Frontal cortex (tissue), 4 donors: ENCODE results near the gene KRTAP5-10. TPM values are rescaled to one million over a fixed set of nuclear protein-coding genes. Genes with fewer than 3 reads are reported as not detected.
"Not testable (repeated sequence)": the region's sequence is repeated elsewhere in the genome, so short reads cannot be mapped to it uniquely, and the experiment has no call there.

Experiments used
- DNase-seq, 2 donors: peaks; one replicate each; pipeline ENCODE4 v3.0.0; 2012; ENCODE audit warnings: low spot score in 2 of 2
- FAIRE-seq: peaks from 2 replicates; lab custom pipeline; 2012; peaks lifted over from hg19 to GRCh38; lab: Jason Lieb, UNC
- total RNA-seq: library from RNA; depleted of rRNA; stranded (reverse); fragments of >200 nt; gene quantifications from one replicate; pipeline ENCODE4 v1.2.3, GENCODE V29; 2014
- donor health status: control.
- donor health status: control.
- donor health status: control.

KRTAP5-10 gene, protein sequence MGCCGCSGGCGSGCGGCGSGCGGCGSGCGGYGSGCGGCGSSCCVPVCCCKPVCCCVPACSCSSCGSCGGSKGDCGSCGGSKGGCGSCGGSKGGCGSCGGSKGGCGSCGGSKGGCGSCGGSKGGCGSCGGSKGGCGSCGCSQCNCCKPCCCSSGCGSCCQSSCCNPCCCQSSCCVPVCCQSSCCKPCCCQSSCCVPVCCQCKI
- total RNA-seq = not detected

DNA sequence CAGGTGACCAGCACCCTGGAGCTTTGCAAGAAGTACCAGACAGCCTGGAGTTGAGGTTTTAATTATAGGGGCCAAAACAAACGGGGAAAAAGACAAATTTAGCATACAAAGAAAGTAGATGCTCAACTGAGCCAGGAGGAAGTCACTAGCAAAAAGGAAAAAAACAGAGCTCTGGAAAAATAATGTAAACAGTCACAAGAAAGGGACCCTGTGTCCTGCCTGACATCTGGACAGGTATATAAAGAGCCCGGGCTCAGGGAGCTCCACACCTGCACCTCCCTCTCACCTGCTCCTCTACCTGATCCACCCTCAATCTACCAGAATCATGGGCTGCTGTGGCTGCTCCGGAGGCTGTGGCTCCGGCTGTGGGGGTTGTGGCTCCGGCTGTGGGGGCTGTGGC is at the start of gene KRTAP5-10:
Gene KRTAP5-10, plus strand, starts transcription at position 301 of the 400 bp plus-strand sequence. Its CDS starts 25 bp downstream, at position 326.
- DNase-seq (no peak), FAIRE-seq (no peak)

DNA sequence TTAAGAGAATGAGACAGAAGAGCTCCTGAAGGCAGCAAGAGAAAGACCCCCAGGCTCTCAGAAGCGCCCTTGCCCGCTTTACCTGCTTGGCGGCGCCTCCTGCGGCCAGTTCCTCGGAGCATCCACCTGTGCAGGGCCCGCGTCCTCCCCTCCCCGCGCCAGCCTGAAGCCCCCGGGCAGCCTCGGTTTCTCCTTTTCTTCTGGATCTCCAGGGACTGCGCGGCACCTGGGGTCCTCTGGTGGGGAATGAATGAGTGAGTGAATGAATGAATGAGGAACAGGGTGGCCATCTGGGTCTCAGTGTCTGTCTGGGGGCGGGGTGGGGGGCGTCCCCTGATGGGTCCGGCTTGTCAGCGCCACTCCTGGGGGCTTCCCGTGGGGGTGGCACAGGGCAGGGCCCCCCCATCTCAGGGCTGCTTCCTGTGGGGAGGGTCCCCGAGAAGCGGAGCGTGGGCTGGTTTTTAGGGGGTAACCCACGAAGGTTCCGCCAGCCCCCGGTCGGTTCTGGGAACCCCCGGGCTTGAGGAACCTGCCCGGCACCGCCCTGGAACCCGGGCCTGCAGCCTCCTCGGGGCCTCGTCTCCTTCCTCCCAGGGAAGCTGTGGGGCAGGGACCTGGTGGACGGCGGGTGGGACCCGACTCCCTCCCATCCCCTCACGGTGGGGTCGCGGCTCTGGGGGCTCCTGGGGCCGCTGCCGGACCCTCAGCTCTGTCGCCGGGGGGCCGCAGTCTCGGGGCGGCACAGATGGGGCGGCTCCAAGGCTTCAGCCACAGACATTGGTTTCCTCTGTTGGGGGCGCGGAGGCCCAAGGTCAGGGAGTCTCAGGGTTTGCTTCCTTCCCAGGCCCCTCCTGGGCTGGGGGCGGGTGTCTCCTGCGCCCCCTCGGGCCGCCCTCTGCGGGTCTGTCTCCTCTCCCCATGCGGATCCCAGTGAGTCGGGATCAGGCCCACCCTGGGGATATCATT is 46.6 kb upstream of the KRTAP5-10 start:
- no peak for FAIRE-seq
- no peak for DNase-seq

DNA sequence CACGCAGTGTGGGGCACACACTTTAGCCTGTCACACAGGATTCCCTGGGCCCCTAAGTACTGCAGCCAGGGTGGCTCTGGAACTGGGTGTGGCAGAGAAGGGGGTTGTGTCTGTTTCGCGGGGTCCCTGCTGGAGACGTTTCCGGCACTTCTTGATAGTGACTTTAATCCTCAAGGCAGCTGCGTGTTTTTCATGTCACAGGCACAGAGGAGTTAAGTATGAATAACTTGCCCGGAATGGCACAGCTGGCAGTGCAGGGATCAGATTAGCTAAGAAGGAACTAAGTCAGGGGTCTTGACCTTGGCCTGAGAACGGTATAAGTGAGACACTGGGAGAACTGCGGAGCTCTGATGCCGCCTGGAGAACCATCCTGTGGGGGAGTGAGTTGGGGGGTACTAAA is 45.8 kb upstream of the KRTAP5-10 start:
- FAIRE-seq (no peak), DNase-seq (no peak)

DNA sequence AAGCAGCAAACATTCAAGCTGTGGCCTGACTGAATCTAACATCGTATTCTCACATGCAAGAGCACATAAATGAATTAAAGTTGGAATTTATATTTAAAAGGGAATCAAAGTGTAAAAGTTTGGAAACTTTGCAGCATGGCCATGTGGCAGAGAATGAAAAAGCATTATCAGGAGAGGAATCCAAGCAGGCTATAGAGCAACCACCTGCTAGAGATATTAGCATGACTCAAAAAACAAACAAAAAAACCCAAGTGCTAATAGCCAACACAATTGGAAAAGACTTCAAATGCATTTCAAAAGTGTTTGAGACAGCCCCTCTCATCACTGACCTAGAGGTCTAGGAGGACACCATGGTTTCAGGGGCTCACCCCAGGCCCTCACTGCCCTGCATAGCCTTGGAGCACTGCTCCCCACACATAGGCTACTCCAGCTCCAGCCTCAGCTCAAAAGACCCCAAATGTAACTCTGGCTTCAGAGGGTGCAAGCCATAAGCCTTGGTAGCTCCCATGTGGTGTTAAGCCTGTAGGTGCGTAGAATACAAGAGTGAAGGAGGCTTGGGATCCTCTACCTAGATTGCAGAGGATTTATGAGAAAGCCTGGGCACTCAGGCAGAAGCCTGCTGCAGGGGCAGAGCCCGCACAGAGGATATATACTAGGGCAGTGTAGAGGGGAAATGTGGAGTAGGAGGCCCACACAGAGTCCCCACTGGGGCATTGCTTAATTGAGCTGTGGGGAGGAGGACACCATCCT is 40.0 kb upstream of the KRTAP5-10 start:
- no peak for FAIRE-seq
- DNase-seq = no peak

DNA sequence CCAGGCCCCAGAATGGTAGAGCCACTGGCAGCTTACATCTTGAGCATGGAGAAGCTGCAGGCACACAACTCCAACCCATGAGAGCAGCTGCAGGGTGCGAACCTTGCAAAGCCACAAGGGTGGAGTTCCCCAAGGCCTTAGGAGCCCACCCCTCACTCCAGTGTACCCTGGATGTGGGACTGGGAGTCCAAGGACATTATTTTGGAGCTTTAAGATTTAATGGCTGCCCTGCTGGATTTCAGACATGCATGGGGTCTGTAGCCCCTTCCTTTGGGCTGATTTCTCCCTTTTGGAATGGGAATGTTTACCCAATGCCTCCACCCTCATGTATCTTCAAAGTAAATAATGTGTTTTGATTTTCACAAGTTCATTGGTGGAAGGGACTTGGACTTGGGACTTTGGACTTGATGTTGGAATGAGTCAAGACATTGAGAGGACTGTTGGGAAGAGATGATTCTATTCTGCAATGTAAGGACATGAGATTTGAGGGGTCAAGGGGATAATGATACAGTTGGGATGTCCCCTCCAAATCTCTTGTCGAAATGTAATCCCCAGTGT is 39.3 kb upstream of the KRTAP5-10 start:
- FAIRE-seq = no peak
- DNase-seq = no peak

DNA sequence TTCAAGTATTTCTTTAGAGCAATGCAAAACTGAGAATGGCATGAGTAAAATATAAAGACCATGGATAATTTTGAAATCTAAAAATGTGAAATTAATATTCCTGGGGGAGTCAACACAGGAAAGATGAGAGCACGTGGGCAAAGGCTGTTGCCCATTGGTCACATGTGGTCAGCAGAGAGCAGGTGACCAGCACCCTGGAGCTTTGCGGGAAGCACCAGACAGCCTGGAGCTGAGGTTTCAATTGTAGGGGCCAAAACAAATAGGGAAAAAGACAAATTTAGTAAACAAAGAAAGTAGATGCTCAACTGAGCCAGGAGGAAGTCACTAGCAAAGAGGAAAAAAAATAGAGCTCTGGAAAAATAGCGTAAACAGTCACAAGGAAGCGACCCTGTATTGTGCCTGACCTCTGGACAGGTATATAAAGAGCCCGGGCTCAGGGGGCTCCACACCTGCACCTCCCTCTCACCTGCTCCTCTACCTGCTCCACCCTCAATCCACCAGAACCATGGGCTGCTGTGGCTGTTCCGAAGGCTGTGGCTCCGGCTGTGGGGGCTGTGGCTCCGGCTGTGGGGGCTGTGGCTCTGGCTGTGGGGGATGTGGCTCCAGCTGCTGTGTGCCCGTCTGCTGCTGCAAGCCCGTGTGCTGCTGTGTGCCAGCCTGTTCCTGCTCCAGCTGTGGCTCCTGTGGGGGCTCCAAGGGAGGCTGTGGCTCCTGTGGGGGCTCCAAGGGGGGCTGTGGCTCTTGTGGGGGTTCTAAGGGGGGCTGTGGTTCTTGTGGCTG is 38.4 kb upstream of the KRTAP5-10 start, which contains the start of gene KRTAP5-7:
Gene KRTAP5-7, plus strand, starts transcription at position 472 of the 780 bp plus-strand sequence. Its CDS starts 34 bp downstream, at position 506.
- DNase-seq, FAIRE-seq: not testable (repeated sequence)

DNA sequence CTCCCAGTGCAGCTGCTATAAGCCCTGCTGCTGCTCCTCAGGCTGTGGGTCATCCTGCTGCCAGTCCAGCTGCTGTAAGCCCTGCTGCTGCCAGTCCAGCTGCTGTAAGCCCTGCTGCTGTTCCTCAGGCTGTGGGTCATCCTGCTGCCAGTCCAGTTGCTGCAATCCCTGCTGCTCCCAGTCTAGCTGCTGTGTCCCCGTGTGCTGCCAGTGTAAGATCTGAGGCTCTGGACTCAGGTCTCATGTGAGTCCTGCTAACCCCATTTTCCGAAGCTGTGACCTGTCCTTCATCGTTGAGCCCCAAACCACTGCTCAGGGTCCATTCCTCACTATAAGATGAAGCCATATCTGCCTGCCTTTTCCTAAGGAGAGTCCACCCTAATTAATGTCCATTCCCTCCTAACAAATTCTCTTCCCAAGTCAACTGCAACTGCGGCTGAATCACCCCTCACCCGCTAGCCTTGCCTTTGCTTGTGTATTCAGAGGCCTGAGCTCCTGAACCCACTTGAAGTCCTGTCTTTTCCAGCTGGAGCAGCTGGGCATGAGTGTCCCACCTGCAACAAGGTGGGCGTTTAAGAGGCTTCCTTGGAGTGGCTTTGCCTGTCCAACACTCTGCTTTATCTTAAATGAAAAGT is 37.7 kb upstream of the KRTAP5-10 start:
- FAIRE-seq (no peak), DNase-seq (no peak)

DNA sequence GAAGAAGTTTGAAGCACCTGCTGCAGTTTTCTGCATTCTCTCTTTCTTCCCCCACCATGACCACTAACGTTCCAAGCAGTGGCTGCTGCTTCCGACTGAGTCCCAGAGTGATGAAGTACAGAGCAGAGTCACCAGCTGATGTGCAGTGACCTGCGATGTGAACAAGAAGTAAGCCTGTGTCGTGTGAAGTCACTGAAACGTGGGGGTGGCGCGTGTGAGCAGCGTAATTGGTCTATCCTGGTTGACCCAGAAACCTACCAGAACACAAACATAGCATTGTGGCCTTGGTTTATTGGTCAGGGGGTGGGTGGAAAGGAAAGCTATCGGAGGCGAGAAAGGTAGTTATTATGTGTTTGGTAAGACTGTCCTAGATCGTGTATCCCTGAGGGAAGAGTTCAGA is 34.8 kb upstream of the KRTAP5-10 start:
- FAIRE-seq = no peak
- no peak for DNase-seq

DNA sequence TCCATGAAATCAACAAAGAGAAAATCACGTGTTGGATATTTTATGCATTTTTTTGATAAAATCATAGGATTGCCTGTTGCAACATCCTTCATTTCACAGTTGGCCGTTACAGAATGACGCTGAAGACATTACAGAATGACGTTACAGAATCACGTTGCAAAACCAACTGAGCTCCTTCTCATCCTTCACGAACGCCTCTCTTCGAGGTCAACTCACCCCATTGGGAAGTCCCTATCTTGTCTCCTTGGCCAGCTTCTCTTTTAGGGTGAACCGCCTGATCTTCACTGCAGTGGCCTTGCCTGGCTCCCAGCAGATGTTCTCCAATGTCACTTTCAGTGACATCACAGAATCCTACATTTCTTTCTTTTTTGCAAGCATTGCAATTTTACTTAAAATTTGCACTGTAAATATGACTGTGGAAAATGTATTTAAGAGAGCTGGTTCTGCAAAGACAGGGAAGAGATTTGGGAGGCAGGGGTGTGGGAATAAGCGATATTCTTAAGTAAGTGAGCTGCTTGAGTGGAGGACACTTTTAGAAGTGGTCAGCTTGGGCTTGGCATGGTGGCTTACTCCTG is 33.2 kb upstream of the KRTAP5-10 start:
- FAIRE-seq (no peak), DNase-seq (no peak)

DNA sequence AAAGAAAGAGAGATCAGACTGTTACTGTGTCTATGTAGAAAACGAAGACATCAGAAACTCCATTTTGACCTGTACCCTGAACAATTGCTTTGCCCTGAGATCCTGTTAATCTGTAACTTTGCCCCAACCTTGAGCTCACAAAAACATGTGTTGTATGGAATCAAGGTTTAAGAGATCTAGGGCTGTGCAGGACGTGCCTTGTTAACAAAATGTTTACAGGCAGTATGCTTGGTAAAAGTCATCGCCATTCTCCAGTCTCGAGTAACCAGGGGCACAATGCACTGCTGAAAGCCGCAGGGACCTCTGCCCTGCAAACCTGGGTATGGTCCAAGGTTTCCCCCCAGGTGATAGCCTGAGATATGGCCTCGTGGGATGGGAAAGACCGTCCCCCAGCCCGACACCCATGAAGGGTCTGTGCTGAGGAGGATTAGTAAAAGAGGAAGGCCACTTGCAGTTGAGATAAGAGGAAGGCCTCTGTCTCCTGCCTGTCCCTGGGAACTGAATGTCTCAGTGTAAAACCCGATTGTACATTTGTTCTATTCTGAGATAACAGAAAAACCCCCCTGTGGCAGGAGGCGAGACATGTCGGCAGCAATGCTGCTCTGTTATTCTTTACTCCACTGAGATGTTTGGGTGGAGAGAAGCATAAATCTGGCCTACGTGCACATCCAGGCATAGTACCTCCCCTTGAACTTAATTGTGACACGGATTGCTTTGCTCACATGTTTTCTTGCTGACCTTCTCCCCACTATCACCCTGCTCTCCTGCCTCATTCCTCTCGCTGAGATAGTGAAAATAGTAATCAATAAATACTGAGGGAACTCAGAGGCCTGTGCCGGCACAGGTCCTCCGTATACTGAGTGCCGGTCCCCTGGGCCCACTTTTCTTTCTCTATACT is 30.4 kb upstream of the KRTAP5-10 start:
- not testable (repeated sequence) for FAIRE-seq, DNase-seq

DNA sequence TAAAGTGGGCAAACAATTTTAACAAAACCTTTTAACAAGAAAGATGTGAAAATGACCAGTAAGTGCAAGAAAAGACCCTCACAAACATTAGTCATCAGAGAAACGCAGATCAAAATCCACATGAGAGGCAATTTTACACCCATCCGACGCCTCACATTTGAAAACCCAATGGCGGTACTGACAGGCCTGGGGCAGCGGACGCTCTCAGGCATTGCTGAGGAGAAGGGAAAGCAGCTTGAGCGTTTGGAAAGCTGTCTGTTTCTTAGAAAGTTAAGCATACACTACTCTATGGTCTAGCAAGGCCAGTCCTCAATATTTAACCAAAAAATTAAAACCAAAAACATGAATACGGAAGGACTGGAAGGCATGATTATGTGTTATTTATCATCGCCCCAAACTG is 29.5 kb upstream of the KRTAP5-10 start:
- DNase-seq = no peak
- FAIRE-seq = no peak

DNA sequence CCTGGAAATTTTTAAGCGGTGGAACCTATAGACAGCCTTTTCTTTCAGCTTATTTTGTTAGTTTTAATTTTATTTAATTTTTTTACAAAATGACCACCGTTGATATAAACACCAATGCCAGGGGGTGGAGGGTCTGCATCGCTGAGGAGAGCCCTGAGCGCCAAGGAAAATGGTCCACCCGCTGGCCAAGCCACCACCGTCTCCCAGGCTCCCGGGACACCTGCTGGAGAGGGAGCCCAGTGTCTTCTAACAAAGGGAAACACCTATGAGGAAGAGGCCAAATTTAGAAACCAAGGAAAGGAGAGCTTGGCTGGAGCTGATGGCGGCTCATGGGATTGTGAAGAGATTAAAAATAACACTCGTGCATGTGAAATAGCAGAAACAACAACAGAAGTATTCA is 27.8 kb upstream of the KRTAP5-10 start:
- FAIRE-seq (no peak), DNase-seq (no peak)

DNA sequence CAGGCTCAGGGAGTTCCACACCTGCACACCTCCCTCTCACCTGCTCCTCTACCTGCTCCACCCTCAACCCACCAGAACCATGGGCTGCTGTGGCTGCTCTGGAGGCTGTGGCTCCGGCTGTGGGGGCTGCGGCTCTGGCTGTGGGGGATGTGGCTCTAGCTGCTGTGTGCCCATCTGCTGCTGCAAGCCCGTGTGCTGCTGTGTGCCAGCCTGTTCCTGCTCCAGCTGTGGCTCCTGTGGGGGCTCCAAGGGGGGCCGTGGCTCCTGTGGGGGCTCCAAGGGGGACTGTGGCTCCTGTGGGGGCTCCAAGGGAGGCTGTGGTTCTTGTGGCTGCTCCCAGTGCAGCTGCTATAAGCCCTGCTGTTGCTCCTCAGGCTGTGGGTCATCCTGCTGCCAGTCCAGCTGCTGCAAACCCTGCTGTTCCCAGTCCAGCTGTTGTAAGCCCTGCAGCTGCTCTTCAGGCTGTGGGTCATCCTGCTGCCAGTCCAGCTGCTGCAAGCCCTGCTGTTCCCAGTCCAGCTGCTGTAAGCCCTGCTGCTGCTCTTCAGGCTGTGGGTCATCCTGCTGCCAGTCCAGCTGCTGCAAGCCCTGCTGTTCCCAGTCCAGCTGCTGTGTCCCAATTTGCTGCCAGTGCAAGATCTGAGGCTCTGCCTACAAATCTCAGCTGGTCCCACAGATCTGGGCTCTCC is 27.2 kb upstream of the KRTAP5-10 start, which contains the start of gene KRTAP5-8:
Gene KRTAP5-8, plus strand, starts transcription at position 49 of the 689 bp plus-strand sequence. Its CDS starts 31 bp downstream, at position 80.
- DNase-seq, FAIRE-seq: not testable (repeated sequence)

DNA sequence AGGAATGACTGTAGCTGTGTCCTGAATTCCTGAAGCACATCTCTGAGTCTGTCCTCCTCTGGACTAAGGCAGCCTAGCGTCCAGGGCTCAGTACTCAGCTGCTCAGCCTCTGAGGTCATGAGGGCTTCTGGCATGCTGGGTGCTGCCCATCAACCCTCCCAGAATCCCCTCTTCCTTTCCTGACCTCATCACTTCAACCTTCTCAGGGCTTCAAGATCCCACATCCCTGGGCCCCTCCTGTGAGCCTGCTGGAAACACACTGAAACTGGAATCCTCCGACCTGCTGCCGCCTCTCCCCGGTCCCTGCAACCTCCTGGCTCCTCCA is 26.7 kb upstream of the KRTAP5-10 start:
- FAIRE-seq (no peak), DNase-seq (no peak)

DNA sequence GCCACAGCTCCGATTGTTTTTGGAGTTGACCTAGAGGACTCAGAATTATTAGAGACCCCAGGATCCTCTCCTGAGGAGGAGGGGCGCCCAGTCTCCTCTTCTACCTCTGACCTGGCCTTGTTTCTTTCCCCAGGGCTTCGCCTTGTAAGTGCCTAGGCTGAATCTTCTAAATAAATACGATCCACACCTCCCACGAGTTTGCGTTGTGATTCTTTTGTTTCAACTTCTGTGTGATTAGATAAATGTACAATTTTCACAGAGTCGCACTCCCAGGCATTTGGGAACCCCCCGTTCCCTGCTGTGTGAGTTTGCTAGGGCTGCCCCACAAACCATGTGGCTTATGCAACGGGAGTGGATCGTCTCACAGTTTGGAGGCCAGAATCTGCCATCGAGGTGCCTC is 26.3 kb upstream of the KRTAP5-10 start:
- FAIRE-seq (no peak), DNase-seq (no peak)

DNA sequence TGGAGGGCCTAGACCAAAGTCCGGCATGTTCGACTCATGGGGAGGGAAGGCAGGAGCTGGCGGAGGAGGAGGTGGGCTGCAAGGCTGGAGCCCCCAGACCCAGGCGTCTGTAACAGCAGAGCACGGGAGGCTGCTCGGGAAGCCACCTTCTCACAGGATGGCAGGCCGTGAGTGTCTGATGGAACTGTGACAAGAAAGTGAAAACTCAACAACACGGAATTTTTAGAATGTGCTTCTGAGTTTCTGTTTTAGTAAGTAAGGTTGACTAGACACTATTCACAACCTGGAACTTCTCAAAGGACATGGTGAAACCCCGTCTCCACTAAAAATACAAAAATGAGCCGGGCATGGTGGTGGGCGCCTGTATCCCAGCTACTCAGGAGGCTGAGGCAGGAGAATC is 25.4 kb upstream of the KRTAP5-10 start:
- not testable (repeated sequence) for FAIRE-seq, DNase-seq
